ENCODE results near the gene IPO11.

- TF ChIP-seq POLR2AphosphoS5 (IDR thresholded peaks at IDR 0.05; ENCODE audit: low read depth, low read length) (no peak), PAX5 (IDR thresholded peaks at IDR 0.05; ENCODE audit: insufficient read depth, low read length, severe bottlenecking) (no peak), POLR2A (IDR thresholded peaks at IDR 0.05; ENCODE audit: low read depth, low read length) (no peak), TAF1 (IDR thresholded peaks at IDR 0.05; ENCODE audit: low read depth, low read length) (no peak)
These were observed 166.0 kb downstream of the IPO11 start, which contains the start of gene LRRC70 for GRCh38 chr5:62578540-62578939.

All from GM12891 (cell line).